ENCODE results near the gene PRSS27.
"Not testable (repeated sequence)": the region's sequence is repeated elsewhere in the genome, so short reads cannot be mapped to it uniquely, and the experiment has no call there.

Gene PRSS27

GRCh38 chr16:2675021-2675420, 45.0 kb downstream of the PRSS27 start:
- ChIA-PET CTCF (no interaction called here), POLR2A (no interaction called here)
- no peak for TF ChIP-seq CTCF (IDR thresholded peaks at IDR 0.05; ENCODE audit: control extremely low read depth, extremely low read depth, low read depth, missing control alignments)
- DNase-seq (ENCODE audit: extremely low spot score) = peak; percentile 3

- TF ChIP-seq CTCF (IDR thresholded peaks at IDR 0.05; ENCODE audit: control extremely low read depth, extremely low read depth, low read depth, missing control alignments) = no peak
- ChIA-PET POLR2A (interaction anchor here (0.6 to 1.3 kb wide), 4 partner anchors 9 to 1045 kb away, joined by 3 to 14 read pairs (median 4); partner anchors contain the start of gene KCTD5), CTCF (interaction anchor here (0.9 kb wide), 1 partner anchor 253 kb away, joined by 3 read pairs; no protein-coding TSS in a partner anchor)
- DNase-seq (ENCODE audit: extremely low spot score) = peak; percentile 96
These were observed 46.7 kb downstream of the PRSS27 start for GRCh38 chr16:2673066-2673999.

- CTCF ChIA-PET = no interaction called here
These were observed 48.3 kb downstream of the PRSS27 start for GRCh38 chr16:2671741-2672140.

GRCh38 chr16:2671193-2671592, 48.8 kb downstream of the PRSS27 start:
- DNase-seq (ENCODE audit: extremely low spot score); POLR2A ChIA-PET: not testable (repeated sequence)
- CTCF ChIA-PET = interaction anchor here (1.6 kb wide), 1 partner anchor 22 kb away, joined by 4 read pairs; no protein-coding TSS in a partner anchor
- TF ChIP-seq CTCF (IDR thresholded peaks at IDR 0.05; ENCODE audit: control extremely low read depth, extremely low read depth, low read depth, missing control alignments) = peak; percentile 58

More at GRCh38 chr16:2671741-2672140, 48.3 kb downstream of the PRSS27 start:
- no peak for TF ChIP-seq CTCF (IDR thresholded peaks at IDR 0.05; ENCODE audit: control extremely low read depth, extremely low read depth, low read depth, missing control alignments)
- POLR2A ChIA-PET = no interaction called here
- no peak for DNase-seq (ENCODE audit: extremely low spot score)

- CTCF ChIA-PET = interaction anchor here (1.6 kb wide), 1 partner anchor 21 kb away, joined by 4 read pairs; no protein-coding TSS in a partner anchor
- DNase-seq (ENCODE audit: extremely low spot score) = peak; percentile 25
- POLR2A ChIA-PET = not testable (repeated sequence)
- peak; percentile 67 for TF ChIP-seq CTCF (IDR thresholded peaks at IDR 0.05; ENCODE audit: control extremely low read depth, extremely low read depth, low read depth, missing control alignments)
These were observed 50.0 kb downstream of the PRSS27 start for GRCh38 chr16:2670017-2670416.

GRCh38 chr16:2669587-2669986, 50.4 kb downstream of the PRSS27 start:
- CTCF ChIA-PET = interaction anchor here (1.6 kb wide), 1 partner anchor 20 kb away, joined by 4 read pairs; no protein-coding TSS in a partner anchor
- DNase-seq (ENCODE audit: extremely low spot score); POLR2A ChIA-PET: not testable (repeated sequence)

- DNase-seq (ENCODE audit: extremely low spot score); CTCF ChIA-PET: not testable (repeated sequence)
These were observed 53.4 kb downstream of the PRSS27 start for GRCh38 chr16:2666671-2667070.

More at GRCh38 chr16:2666671-2667070, 53.4 kb downstream of the PRSS27 start:
- POLR2A ChIA-PET = not testable (repeated sequence)
